ENCODE measurements around the gene CACUL1.

The CACUL1 gene

GRCh38 chr10:118714366-118714765, 40.4 kb downstream of the CACUL1 start:
- Mint-ChIP-seq H3K36me3 (ENCODE audit: low read depth) (peaks cover 21% of the 10 kb centered on the region), H3K27ac (no peak overlapping the region)
- no peak for TF ChIP-seq CTCF (IDR thresholded peaks at IDR 0.05; ENCODE audit: unreplicated experiment in 3 of 3)

GRCh38 chr10:118712930-118713634, 41.7 kb downstream of the CACUL1 start:
- Mint-ChIP-seq H3K27ac (no peak overlapping the region), H3K36me3 (ENCODE audit: low read depth) (peaks cover 17% of the 10 kb centered on the region), H3K9me3 (no peaks in the 10 kb centered on the region), H3K4me3 (no peak overlapping the region), H3K4me1 (no peaks in the 10 kb centered on the region), H3K27me3 (ENCODE audit: low read depth) (no peaks in the 10 kb centered on the region)
- TF ChIP-seq CTCF (IDR thresholded peaks at IDR 0.05; ENCODE audit: unreplicated experiment in 3 of 3) = no peak

More at GRCh38 chr10:118714366-118714765, 40.4 kb downstream of the CACUL1 start:
- Mint-ChIP-seq H3K4me3 (no peak overlapping the region), H3K27me3 (ENCODE audit: low read depth) (no peaks in the 10 kb centered on the region), H3K4me1 (no peaks in the 10 kb centered on the region), H3K9me3 (no peaks in the 10 kb centered on the region)

GRCh38 chr10:118712080-118712479, 42.7 kb downstream of the CACUL1 start:
- H3K4me3 Mint-ChIP-seq = no peak overlapping the region
- H3K27ac Mint-ChIP-seq = no peak overlapping the region
- no peaks in the 10 kb centered on the region for H3K4me1 Mint-ChIP-seq
- peaks cover 18% of the 10 kb centered on the region for H3K36me3 Mint-ChIP-seq (ENCODE audit: low read depth)
- H3K27me3 Mint-ChIP-seq (ENCODE audit: low read depth) = no peaks in the 10 kb centered on the region
- no peaks in the 10 kb centered on the region for H3K9me3 Mint-ChIP-seq
- TF ChIP-seq CTCF (IDR thresholded peaks at IDR 0.05; ENCODE audit: unreplicated experiment in 3 of 3) = no peak

GRCh38 chr10:118710487-118710886, 44.3 kb downstream of the CACUL1 start:
- Mint-ChIP-seq H3K27ac (no peak overlapping the region), H3K4me1 (no peaks in the 10 kb centered on the region), H3K36me3 (ENCODE audit: low read depth) (peaks cover 20% of the 10 kb centered on the region), H3K4me3 (no peak overlapping the region), H3K27me3 (ENCODE audit: low read depth) (no peaks in the 10 kb centered on the region), H3K9me3 (no peaks in the 10 kb centered on the region)
- TF ChIP-seq CTCF (IDR thresholded peaks at IDR 0.05; ENCODE audit: unreplicated experiment in 3 of 3) = no peak

GRCh38 chr10:118708571-118708970, 46.2 kb downstream of the CACUL1 start:
- TF ChIP-seq CTCF (IDR thresholded peaks at IDR 0.05; ENCODE audit: unreplicated experiment in 3 of 3) = no peak
- peaks cover 24% of the 10 kb centered on the region for H3K36me3 Mint-ChIP-seq (ENCODE audit: low read depth)

GRCh38 chr10:118704711-118705110, 50.1 kb downstream of the CACUL1 start:
- H3K27me3 Mint-ChIP-seq (ENCODE audit: low read depth) = no peaks in the 10 kb centered on the region
- no peaks in the 10 kb centered on the region for H3K9me3 Mint-ChIP-seq
- no peak overlapping the region for H3K27ac Mint-ChIP-seq
- H3K36me3 Mint-ChIP-seq (ENCODE audit: low read depth) = peaks cover 49% of the 10 kb centered on the region
- no peaks in the 10 kb centered on the region for H3K4me1 Mint-ChIP-seq
- H3K4me3 Mint-ChIP-seq = no peak overlapping the region
- TF ChIP-seq CTCF (IDR thresholded peaks at IDR 0.05; ENCODE audit: unreplicated experiment in 3 of 3) = no peak

More at GRCh38 chr10:118708571-118708970, 46.2 kb downstream of the CACUL1 start:
- Mint-ChIP-seq H3K27ac (no peak overlapping the region), H3K4me3 (no peak overlapping the region), H3K4me1 (no peaks in the 10 kb centered on the region), H3K27me3 (ENCODE audit: low read depth) (no peaks in the 10 kb centered on the region), H3K9me3 (no peaks in the 10 kb centered on the region)
